H1 (cell line): Measurements from ENCODE around the gene CPEB3. TPM values are rescaled to one million over a fixed set of nuclear protein-coding genes. Genes with fewer than 3 reads are reported as not detected.

Source experiments
- HDAC2 ChIP-seq, 2 experiments: fragments of 300-600 bp in 1 of 2; sonication (generic) in 1 of 2; IDR thresholded peaks; 2 replicates each; pipeline ENCODE4 v1.6.1; 2011 to 2012; ENCODE audit warnings: low read depth in 2 of 2, low read length in 2 of 2, mild to moderate bottlenecking in 2 of 2, moderate library complexity in 2 of 2, borderline replicate concordance in 1 of 2, inconsistent platforms in 1 of 2
- JUN ChIP-seq: IDR thresholded peaks from 2 replicates; pipeline ENCODE4 v1.6.1; 2011; ENCODE audit warnings: low read depth, mild to moderate bottlenecking, improper control_type of control experiment, low read length
- RNF2 ChIP-seq: fragments of 200-900, 300-1000 bp; sonication (generic); IDR thresholded peaks from 2 replicates; pipeline ENCODE4 v1.7.1; 2016; ENCODE audit warnings: borderline replicate concordance, low read depth, mild to moderate bottlenecking, antibody characterized with exemption, low read length; ENCODE audit not compliant: poor library complexity, severe bottlenecking; ENCODE audit errors: missing control alignments
- TBP ChIP-seq: IDR thresholded peaks from 2 replicates; pipeline ENCODE4 v1.6.1; 2011; ENCODE audit warnings: low read depth, low read length, improper control_type of control experiment
- polyA plus RNA-seq, 7 experiments: library from polyadenylated mRNA; depleted of rRNA in 3 of 7; stranded (reverse) in 5 of 7; unstranded in 2 of 7; fragments of >200 nt in 5 of 7; fragments of 200-250 nt in 2 of 7; gene quantifications; 1 replicate in 5 of 7; 2 replicates in 1 of 7; 4 replicates in 1 of 7; pipeline versions ENCODE4 v1.2.1 to v1.2.3, GENCODE V29; 2011 to 2013; ENCODE audit warnings: missing spikeins in 2 of 7, mixed read lengths in 2 of 7
- total RNA-seq: library from RNA; stranded (reverse); fragmentation: NEBNext Ultra II Directional; extraction: Animal tissue kit (Norgen Biotek cat#: 25700); gene quantifications from 2 replicates; pipeline ENCODE4 v1.2.1, GENCODE V29; 2021
- TF ChIP-seq, protein P1 (sequence below): fragments of 300-600 bp; sonication (generic); IDR thresholded peaks from 2 replicates; pipeline ENCODE4 v1.7.1; 2012; ENCODE audit warnings: low read length, moderate library complexity, mild to moderate bottlenecking, inconsistent platforms; ENCODE audit not compliant: insufficient replicate concordance

CPEB3 gene
- total and polyA plus RNA-seq, 2 of the 8 experiments (the other 6 are each of a cell fraction or from before 2014, with no cell fraction given) = 0.39 to 1.7 TPM

DNA sequence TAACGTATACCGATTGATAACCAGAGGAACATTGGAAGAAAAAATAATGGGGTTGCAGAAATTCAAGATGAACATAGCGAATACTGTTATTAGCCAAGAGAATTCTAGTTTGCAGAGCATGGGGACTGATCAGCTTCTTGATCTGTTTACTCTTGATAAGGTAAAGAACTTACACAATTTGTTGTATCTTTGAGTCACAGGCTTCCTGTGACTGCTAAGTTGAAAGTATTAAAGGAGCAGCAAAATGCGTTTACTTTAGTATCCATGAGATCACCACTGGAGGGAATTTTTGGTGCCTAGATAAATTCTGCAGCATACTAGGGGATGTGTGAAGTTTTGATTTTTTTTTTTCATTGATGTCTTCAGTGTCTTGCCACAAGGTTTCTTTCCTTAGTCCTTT lies 263.7 kb downstream of the CPEB3 start (continued):
- TF ChIP-seq, protein P1, sequence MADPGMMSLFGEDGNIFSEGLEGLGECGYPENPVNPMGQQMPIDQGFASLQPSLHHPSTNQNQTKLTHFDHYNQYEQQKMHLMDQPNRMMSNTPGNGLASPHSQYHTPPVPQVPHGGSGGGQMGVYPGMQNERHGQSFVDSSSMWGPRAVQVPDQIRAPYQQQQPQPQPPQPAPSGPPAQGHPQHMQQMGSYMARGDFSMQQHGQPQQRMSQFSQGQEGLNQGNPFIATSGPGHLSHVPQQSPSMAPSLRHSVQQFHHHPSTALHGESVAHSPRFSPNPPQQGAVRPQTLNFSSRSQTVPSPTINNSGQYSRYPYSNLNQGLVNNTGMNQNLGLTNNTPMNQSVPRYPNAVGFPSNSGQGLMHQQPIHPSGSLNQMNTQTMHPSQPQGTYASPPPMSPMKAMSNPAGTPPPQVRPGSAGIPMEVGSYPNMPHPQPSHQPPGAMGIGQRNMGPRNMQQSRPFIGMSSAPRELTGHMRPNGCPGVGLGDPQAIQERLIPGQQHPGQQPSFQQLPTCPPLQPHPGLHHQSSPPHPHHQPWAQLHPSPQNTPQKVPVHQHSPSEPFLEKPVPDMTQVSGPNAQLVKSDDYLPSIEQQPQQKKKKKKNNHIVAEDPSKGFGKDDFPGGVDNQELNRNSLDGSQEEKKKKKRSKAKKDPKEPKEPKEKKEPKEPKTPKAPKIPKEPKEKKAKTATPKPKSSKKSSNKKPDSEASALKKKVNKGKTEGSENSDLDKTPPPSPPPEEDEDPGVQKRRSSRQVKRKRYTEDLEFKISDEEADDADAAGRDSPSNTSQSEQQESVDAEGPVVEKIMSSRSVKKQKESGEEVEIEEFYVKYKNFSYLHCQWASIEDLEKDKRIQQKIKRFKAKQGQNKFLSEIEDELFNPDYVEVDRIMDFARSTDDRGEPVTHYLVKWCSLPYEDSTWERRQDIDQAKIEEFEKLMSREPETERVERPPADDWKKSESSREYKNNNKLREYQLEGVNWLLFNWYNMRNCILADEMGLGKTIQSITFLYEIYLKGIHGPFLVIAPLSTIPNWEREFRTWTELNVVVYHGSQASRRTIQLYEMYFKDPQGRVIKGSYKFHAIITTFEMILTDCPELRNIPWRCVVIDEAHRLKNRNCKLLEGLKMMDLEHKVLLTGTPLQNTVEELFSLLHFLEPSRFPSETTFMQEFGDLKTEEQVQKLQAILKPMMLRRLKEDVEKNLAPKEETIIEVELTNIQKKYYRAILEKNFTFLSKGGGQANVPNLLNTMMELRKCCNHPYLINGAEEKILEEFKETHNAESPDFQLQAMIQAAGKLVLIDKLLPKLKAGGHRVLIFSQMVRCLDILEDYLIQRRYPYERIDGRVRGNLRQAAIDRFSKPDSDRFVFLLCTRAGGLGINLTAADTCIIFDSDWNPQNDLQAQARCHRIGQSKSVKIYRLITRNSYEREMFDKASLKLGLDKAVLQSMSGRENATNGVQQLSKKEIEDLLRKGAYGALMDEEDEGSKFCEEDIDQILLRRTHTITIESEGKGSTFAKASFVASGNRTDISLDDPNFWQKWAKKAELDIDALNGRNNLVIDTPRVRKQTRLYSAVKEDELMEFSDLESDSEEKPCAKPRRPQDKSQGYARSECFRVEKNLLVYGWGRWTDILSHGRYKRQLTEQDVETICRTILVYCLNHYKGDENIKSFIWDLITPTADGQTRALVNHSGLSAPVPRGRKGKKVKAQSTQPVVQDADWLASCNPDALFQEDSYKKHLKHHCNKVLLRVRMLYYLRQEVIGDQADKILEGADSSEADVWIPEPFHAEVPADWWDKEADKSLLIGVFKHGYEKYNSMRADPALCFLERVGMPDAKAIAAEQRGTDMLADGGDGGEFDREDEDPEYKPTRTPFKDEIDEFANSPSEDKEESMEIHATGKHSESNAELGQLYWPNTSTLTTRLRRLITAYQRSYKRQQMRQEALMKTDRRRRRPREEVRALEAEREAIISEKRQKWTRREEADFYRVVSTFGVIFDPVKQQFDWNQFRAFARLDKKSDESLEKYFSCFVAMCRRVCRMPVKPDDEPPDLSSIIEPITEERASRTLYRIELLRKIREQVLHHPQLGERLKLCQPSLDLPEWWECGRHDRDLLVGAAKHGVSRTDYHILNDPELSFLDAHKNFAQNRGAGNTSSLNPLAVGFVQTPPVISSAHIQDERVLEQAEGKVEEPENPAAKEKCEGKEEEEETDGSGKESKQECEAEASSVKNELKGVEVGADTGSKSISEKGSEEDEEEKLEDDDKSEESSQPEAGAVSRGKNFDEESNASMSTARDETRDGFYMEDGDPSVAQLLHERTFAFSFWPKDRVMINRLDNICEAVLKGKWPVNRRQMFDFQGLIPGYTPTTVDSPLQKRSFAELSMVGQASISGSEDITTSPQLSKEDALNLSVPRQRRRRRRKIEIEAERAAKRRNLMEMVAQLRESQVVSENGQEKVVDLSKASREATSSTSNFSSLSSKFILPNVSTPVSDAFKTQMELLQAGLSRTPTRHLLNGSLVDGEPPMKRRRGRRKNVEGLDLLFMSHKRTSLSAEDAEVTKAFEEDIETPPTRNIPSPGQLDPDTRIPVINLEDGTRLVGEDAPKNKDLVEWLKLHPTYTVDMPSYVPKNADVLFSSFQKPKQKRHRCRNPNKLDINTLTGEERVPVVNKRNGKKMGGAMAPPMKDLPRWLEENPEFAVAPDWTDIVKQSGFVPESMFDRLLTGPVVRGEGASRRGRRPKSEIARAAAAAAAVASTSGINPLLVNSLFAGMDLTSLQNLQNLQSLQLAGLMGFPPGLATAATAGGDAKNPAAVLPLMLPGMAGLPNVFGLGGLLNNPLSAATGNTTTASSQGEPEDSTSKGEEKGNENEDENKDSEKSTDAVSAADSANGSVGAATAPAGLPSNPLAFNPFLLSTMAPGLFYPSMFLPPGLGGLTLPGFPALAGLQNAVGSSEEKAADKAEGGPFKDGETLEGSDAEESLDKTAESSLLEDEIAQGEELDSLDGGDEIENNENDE = no peak
- TF ChIP-seq JUN = no peak
- TF ChIP-seq TBP = no peak
- TF ChIP-seq RNF2 = no peak
- TF ChIP-seq HDAC2 (IDR thresholded peaks at IDR 0.05; ENCODE audit: borderline replicate concordance in 1 of 2, low read depth in 2 of 2, low read length in 2 of 2) = no peak
